HUES48 (cell line): ENCODE results near the gene CBLL1.
A peak's percentile ranks its signal among the peaks of the same experiment; 100 is the strongest.

Experiments
- H3K27ac ChIP-seq: one replicate; pipeline ENCODE4 v1.7.0; 2013; ENCODE audit warnings: low read depth, low read length, inconsistent platforms
- H3K27me3 ChIP-seq: 2 replicates; pipeline ENCODE4 v1.6.1; 2013; ENCODE audit warnings: mild to moderate bottlenecking, low read length; ENCODE audit not compliant: control insufficient read depth, insufficient read depth
- H3K36me3 ChIP-seq: 2 replicates; pipeline ENCODE4 v1.6.1; 2013; ENCODE audit warnings: low read length; ENCODE audit not compliant: control insufficient read depth, insufficient read depth
- H3K4me1 ChIP-seq: 2 replicates; pipeline ENCODE4 v1.6.1; 2013; ENCODE audit warnings: mild to moderate bottlenecking, low read length; ENCODE audit not compliant: control insufficient read depth, insufficient read depth
- H3K4me3 ChIP-seq: 2 replicates; pipeline ENCODE4 v1.5.1; 2013; ENCODE audit warnings: mild to moderate bottlenecking, low read depth, low read length
- H3K9ac ChIP-seq: 2 replicates; pipeline ENCODE4 v1.6.1; 2013; ENCODE audit warnings: mild to moderate bottlenecking, low read depth, low read length, moderate library complexity
- H3K9me3 ChIP-seq: 2 replicates; pipeline ENCODE4 v1.6.1; 2013; ENCODE audit warnings: low read length; ENCODE audit not compliant: control insufficient read depth, insufficient read depth

CBLL1 gene

DNA sequence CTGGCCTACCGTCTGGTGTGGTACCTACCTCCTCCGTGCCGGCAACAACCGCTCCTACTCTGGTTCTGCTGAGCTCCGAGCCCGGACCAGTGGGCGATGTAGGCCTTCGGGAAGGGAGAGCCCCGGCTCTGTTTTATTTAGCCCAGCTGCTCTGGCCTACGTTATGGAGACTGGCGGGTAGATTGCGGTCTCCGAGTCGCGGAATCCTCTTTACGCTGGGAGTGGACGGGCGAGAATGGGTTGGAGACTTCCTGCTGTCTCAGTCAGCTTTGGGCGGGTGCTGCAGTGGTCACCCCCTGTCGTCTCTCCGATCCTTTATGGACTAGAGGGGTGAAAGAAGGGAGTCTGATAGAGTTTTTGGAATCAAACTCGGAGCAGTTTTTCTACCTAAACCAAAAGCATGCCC is 406 bp downstream of the CBLL1 start:
- peaks cover 26% of the 10 kb centered on the region for H3K4me1 ChIP-seq
- H3K36me3 ChIP-seq: peaks cover 12% of the 10 kb centered on the region
- no peaks in the 10 kb centered on the region for H3K9me3 ChIP-seq
- peak overlapping the region; percentile 90 for H3K9ac ChIP-seq
- H3K27me3 ChIP-seq: no peaks in the 10 kb centered on the region
- H3K27ac ChIP-seq: peak overlapping the region; percentile 98
- H3K4me3 ChIP-seq: peak overlapping the region; percentile 96

- Histone ChIP-seq H3K9ac (no peak overlapping the region), H3K27ac (no peak overlapping the region), H3K36me3 (peaks cover 26% of the 10 kb centered on the region), H3K9me3 (no peaks in the 10 kb centered on the region), H3K27me3 (no peaks in the 10 kb centered on the region), H3K4me1 (peaks cover 26% of the 10 kb centered on the region), H3K4me3 (peak overlapping the region; percentile 96; the same call in 1 of the 2 replicates)
Observed at GRCh38 chr7:107746006-107746405, 2.1 kb downstream of the CBLL1 start.

DNA sequence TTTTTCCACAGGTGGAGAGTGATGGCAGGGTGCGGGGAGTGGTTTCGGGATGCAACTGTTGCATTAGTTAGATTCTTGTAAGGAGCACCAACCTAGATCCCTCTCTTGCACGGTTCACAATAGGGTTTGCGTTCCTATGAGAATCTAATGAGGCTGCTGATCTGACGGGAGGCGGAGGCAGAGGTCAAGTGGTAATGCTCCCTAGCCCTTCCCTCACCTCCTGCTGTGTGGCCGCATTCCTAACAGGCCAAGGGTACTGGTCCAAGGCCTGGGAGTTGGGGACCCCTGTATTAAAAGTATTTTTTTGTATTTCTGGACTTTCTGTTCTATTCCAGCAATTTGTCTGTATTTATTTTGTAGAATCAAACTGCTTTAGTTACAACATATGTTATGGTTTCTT is 7.2 kb downstream of the CBLL1 start:
- peaks cover 76% of the 10 kb centered on the region for H3K36me3 ChIP-seq
- H3K27me3 ChIP-seq: no peaks in the 10 kb centered on the region
- H3K9ac ChIP-seq: no peak overlapping the region
- no peak overlapping the region for H3K4me3 ChIP-seq
- peaks cover 10% of the 10 kb centered on the region; the same call in 1 of the 2 replicates for H3K4me1 ChIP-seq
- H3K9me3 ChIP-seq: no peaks in the 10 kb centered on the region
- H3K27ac ChIP-seq: no peak overlapping the region

DNA sequence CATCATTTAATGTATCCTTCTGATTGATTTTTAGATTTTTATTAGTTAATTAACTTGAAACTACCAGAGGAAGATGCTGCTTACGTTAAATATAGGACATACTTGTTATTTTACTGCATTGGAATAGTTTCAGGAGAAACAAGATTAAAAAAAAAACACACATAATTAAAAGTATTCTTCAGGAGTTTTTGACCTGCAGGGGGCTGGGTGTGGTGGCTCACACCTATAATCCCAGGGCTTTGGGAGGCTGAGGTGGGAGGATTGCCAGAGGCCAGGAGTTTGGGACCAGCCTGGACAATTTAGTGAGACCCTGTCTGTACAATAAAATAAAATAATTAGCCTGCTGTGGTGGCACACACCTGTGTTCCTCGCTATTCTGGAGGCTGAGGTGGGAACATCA is 10.7 kb downstream of the CBLL1 start:
- Histone ChIP-seq H3K36me3 (peaks cover 95% of the 10 kb centered on the region), H3K4me1 (no peaks in the 10 kb centered on the region), H3K9me3 (no peaks in the 10 kb centered on the region), H3K27ac (no peak overlapping the region), H3K9ac (no peak overlapping the region), H3K4me3 (no peak overlapping the region), H3K27me3 (no peaks in the 10 kb centered on the region)

- peaks cover 68% of the 10 kb centered on the region for H3K36me3 ChIP-seq
- H3K9me3 ChIP-seq: no peaks in the 10 kb centered on the region
- no peaks in the 10 kb centered on the region for H3K4me1 ChIP-seq
- no peak overlapping the region for H3K27ac ChIP-seq
- no peak overlapping the region for H3K9ac ChIP-seq
- no peaks in the 10 kb centered on the region for H3K27me3 ChIP-seq
- no peak overlapping the region for H3K4me3 ChIP-seq
Observed at GRCh38 chr7:107758667-107759066, 14.7 kb downstream of the CBLL1 start.

- Histone ChIP-seq H3K27ac (no peak overlapping the region), H3K27me3 (no peaks in the 10 kb centered on the region), H3K4me3 (no peak overlapping the region), H3K36me3 (no peaks in the 10 kb centered on the region), H3K9me3 (no peaks in the 10 kb centered on the region), H3K4me1 (no peaks in the 10 kb centered on the region), H3K9ac (no peak overlapping the region)
Observed at GRCh38 chr7:107767391-107767790, 23.4 kb downstream of the CBLL1 start.

DNA sequence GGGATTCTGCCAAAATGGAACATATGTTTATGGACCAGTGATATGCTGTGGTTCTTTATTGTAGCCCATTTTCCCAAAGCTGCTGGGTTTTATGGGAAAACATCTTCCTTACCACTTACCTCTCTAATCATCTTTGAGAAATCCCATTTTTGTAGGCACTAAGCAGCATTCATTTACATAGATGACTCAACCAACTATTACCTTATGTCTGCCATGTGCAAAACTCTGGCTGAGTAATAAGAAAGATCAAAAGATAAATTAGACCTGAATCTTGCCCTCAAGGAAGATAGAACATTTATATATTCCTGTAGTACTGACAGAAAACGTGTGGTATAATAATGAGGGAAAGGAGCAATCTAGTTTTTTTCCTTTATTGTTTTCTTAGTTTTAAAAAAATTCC is 24.3 kb downstream of the CBLL1 start:
- Histone ChIP-seq H3K36me3 (no peaks in the 10 kb centered on the region), H3K9me3 (no peaks in the 10 kb centered on the region), H3K27ac (no peak overlapping the region), H3K4me3 (no peak overlapping the region), H3K27me3 (no peaks in the 10 kb centered on the region), H3K9ac (no peak overlapping the region), H3K4me1 (no peaks in the 10 kb centered on the region)

DNA sequence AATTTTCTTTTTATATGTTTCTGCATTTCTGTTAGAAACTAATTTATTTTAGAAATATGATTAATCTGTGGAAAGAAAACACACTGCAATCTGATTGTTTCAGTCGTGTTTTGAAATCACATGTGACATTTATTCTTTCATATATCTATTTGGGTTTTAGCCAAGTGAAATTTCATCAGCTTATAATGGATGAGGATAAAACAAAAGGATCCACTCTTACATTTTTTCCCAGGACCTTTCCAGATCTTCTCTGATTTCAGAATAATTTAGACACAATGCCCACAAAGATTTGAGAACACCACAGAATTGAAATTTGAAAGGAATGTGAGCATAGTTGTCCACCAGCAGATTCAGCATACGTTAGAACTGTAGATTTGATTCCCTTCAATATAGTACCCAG is 29.1 kb downstream of the CBLL1 start:
- Histone ChIP-seq H3K9ac (no peak overlapping the region), H3K27me3 (no peaks in the 10 kb centered on the region), H3K4me3 (no peak overlapping the region), H3K27ac (no peak overlapping the region), H3K9me3 (no peaks in the 10 kb centered on the region), H3K4me1 (no peaks in the 10 kb centered on the region), H3K36me3 (no peaks in the 10 kb centered on the region)

DNA sequence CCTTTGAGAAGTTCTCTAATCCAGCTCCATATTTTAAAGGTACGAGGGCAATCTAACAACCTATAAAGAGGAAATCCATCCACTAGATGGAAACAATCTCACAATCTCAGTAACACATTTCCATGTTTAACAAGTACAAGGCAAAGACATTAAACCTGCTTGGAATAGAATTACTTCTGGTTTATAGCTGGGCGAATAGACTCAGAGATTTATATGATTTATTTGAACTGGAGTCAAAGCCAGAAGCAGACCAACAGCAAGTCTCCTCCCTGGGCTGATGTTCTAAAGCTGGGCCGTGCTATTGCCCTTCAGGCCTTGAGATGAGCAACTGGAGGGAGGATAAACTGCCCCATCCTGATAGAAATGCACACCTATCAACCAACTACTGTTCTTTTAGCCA is 33.8 kb downstream of the CBLL1 start:
- Histone ChIP-seq H3K9me3 (no peaks in the 10 kb centered on the region), H3K27me3 (no peaks in the 10 kb centered on the region), H3K4me3 (no peak overlapping the region), H3K36me3 (no peaks in the 10 kb centered on the region), H3K4me1 (peaks cover 4% of the 10 kb centered on the region; the same call in 1 of the 2 replicates), H3K27ac (no peak overlapping the region), H3K9ac (no peak overlapping the region)

DNA sequence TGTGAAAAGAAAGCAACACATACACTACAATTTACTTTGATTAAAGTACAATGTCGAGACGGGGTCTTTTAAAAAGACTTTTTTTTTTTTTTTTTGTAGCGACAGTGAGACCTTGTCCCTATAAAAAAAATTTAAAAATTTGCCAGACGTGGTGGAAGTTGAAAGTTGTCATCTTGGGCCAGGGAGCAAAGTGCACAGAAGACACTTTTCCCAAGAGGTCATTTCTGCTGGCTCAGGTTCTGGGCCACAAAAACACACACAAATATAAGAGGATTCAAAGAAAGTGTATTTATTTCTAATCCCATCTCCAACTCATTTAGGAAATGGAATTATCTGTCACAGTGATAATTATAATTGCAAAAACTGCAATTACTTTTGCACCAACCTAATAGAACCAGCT is 34.3 kb downstream of the CBLL1 start:
- Histone ChIP-seq H3K9me3 (no peaks in the 10 kb centered on the region), H3K27me3 (no peaks in the 10 kb centered on the region), H3K4me3 (no peak overlapping the region), H3K9ac (no peak overlapping the region), H3K4me1 (peaks cover 4% of the 10 kb centered on the region; the same call in 1 of the 2 replicates), H3K36me3 (no peaks in the 10 kb centered on the region), H3K27ac (no peak overlapping the region)

DNA sequence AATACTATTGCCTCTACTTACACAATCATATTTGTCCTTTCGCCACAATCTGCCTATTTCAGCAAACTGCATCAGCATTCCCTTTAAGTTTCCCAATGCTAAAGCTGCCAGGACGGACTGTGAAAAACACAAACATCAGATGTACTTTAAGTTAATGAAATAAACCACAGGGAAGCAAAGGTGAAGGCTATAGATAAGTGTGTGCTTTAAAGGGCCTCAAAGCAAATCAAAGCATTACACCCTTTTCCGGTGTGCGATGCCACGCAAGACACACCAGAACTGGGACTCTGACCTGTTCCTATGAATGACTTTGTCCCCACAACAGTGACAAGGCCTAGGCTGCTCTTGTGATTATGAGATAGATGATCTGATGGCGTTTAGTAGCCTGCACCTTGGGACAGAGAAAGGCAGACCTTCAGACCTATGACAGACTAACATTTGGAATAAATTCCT is 35.7 kb downstream of the CBLL1 start:
- no peaks in the 10 kb centered on the region for H3K36me3 ChIP-seq
- H3K9me3 ChIP-seq: no peaks in the 10 kb centered on the region
- peaks cover 4% of the 10 kb centered on the region; the same call in 1 of the 2 replicates for H3K4me1 ChIP-seq
- no peak overlapping the region for H3K4me3 ChIP-seq
- H3K9ac ChIP-seq: no peak overlapping the region
- H3K27ac ChIP-seq: no peak overlapping the region
- H3K27me3 ChIP-seq: no peaks in the 10 kb centered on the region

GRCh38 chr7:107782374-107782773 is 38.4 kb downstream of the CBLL1 start:
- Histone ChIP-seq H3K4me1 (peaks cover 10% of the 10 kb centered on the region), H3K27ac (no peak overlapping the region), H3K9me3 (no peaks in the 10 kb centered on the region), H3K9ac (no peak overlapping the region), H3K4me3 (no peak overlapping the region), H3K36me3 (no peaks in the 10 kb centered on the region), H3K27me3 (no peaks in the 10 kb centered on the region)
